ENCODE results near the gene GRAMD1A.

Gene GRAMD1A

DNA sequence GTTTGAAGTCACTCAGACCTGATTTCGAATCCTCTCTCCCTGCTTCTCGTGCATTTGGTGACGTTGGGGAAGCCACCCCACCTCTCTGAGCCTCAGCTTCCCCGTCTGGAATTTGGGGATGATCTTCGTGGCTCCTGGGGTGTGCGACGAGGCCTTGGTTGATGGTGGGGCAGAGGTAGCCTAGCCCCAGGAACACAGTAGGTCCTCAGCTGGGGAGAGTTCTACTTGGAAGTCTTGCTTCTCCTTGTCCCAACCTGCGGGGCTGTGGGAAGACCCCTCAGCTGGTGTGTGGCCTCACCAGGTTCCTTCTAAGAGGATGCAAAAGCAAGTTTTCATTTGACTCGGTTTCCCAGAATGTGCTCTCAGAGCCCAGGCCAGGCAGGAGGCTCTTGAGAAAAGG lies 54.5 kb downstream of the GRAMD1A start:
- Histone ChIP-seq H3K36me3 (ENCODE audit: insufficient read depth, low read depth, low read length) (0 out of 2 replicates have a peak, but pooled peaks cover 2% of the 10 kb centered on the region), H3K4me1 (ENCODE audit: insufficient read depth, low read length) (peaks cover 6% of the 10 kb centered on the region; the same call in 1 of the 2 replicates), H3K27me3 (ENCODE audit: insufficient read depth, low read length) (no peaks in the 10 kb centered on the region), H3K27ac (ENCODE audit: low read length) (no peak overlapping the region), H3K9me3 (ENCODE audit: insufficient read depth, low read depth, low read length) (no peaks in the 10 kb centered on the region), H3K4me3 (ENCODE audit: low read length) (no peak overlapping the region), H3K9ac (ENCODE audit: low read depth, low read length) (no peak overlapping the region)

- H3K4me1 ChIP-seq (ENCODE audit: insufficient read depth, low read length): peaks cover 6% of the 10 kb centered on the region; the same call in 1 of the 2 replicates
- H3K27me3 ChIP-seq (ENCODE audit: insufficient read depth, low read length): no peaks in the 10 kb centered on the region
- H3K27ac ChIP-seq (ENCODE audit: low read length): no peak overlapping the region
- peak overlapping the region; percentile 19; the same call in 1 of the 2 replicates for H3K4me3 ChIP-seq (ENCODE audit: low read length)
- H3K36me3 ChIP-seq (ENCODE audit: insufficient read depth, low read depth, low read length): no peaks in the 10 kb centered on the region
- H3K9me3 ChIP-seq (ENCODE audit: insufficient read depth, low read depth, low read length): no peaks in the 10 kb centered on the region
- peak overlapping the region; percentile 51; the same call in 1 of the 2 replicates for H3K9ac ChIP-seq (ENCODE audit: low read depth, low read length)
These were observed 55.6 kb downstream of the GRAMD1A start for GRCh38 chr19:35055715-35056179.

DNA sequence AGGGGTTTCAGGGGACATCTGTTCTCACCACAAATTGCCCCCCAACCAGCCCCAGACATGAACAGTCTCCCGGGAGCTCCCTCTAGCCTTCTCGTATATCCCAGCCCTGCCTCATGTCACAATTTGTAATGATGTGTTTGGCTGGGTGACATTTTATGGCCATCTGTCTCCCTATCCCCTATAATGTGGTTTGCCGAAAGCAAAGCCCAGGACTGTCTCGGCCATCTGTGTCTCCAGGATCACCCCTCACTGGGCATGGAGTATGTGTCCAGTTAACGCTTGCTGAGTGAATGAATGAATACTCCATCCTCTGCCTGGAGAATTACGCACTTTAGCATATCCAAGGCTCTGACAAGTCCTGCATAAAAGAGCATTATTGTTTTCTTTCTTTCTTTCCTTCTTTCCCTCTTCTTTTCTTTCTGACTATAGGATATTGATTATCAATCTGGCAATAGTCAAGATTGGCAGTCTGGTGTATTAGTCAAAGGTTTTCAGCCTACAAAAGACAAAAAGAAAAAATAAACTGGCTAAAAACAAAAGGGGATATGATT lies 56.5 kb downstream of the GRAMD1A start:
- no peak overlapping the region for H3K27ac ChIP-seq (ENCODE audit: low read length)

DNA sequence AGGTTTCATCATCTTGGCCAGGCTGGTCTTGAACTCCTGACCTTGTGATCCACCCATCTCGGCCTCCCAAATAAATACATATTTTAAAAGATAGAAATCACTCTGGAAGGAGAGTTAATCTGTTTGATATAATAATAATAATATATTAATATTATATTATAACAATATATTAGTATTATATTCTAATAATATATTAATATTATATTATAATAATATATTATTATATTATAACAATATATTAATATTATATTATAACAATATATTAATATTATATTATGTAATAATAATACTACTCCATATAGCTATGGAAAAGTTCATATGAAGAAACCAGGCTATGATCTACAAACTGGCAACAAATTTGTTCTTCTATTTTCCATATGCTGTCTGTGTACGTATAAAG lies 58.2 kb downstream of the GRAMD1A start:
- no peak overlapping the region for H3K9ac ChIP-seq (ENCODE audit: low read depth, low read length)
- H3K36me3 ChIP-seq (ENCODE audit: insufficient read depth, low read depth, low read length): no peaks in the 10 kb centered on the region
- peaks cover 4% of the 10 kb centered on the region; the same call in 1 of the 2 replicates for H3K27me3 ChIP-seq (ENCODE audit: insufficient read depth, low read length)
- H3K27ac ChIP-seq (ENCODE audit: low read length): no peak overlapping the region
- H3K4me1 ChIP-seq (ENCODE audit: insufficient read depth, low read length): peaks cover 6% of the 10 kb centered on the region; the same call in 1 of the 2 replicates
- H3K9me3 ChIP-seq (ENCODE audit: insufficient read depth, low read depth, low read length): no peaks in the 10 kb centered on the region
- no peak overlapping the region for H3K4me3 ChIP-seq (ENCODE audit: low read length)

More for the DNA sequence above, 56.5 kb downstream of the GRAMD1A start:
- Histone ChIP-seq H3K27me3 (ENCODE audit: insufficient read depth, low read length) (no peaks in the 10 kb centered on the region), H3K9me3 (ENCODE audit: insufficient read depth, low read depth, low read length) (no peaks in the 10 kb centered on the region), H3K36me3 (ENCODE audit: insufficient read depth, low read depth, low read length) (no peaks in the 10 kb centered on the region), H3K4me3 (ENCODE audit: low read length) (0 out of 2 replicates have a peak overlapping the region, but pooled peaks have one; percentile 19), H3K9ac (ENCODE audit: low read depth, low read length) (peak overlapping the region; percentile 51; the same call in 1 of the 2 replicates), H3K4me1 (ENCODE audit: insufficient read depth, low read length) (peaks cover 6% of the 10 kb centered on the region; the same call in 1 of the 2 replicates)

DNA sequence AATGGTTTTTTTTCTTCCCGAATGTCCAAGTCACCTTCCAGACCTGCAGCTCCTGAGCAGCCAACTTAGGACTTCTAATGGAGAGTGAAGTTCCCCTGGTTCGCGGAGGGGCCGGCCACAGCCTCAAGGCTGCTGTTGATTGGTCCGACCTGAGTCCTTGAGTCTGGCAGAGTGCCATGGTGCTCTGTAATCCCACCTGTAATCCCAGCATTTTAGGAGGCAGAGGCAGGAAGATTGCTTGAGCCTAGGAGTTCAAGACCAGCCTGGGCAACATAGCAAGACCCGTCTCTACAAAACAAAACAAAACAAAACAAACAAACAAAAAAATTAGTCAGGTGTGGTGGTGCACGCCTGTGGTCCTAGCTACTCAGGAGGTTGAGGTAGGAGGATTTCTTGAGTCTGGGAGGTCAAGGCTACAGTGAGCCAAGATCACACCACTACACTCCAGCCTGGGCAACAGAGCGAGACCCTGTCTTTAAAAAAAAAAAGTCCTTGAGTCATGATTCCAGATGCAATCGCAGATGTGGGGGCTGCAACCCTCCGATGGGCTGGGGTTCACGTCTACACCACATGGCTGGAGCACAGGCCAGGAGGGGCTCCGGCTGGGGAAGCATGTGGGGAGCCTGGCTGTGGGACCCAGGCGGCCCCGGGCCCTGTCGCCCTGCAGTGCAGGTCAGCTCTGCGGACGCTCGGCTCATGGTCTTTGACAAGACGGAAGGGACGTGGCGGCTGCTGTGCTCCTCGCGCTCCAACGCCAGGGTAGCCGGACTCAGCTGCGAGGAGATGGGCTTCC lies 59.1 kb downstream of the GRAMD1A start:
- Histone ChIP-seq H3K4me3 (ENCODE audit: low read length) (no peak overlapping the region), H3K4me1 (ENCODE audit: insufficient read depth, low read length) (peaks cover 6% of the 10 kb centered on the region; the same call in 1 of the 2 replicates), H3K9me3 (ENCODE audit: insufficient read depth, low read depth, low read length) (no peaks in the 10 kb centered on the region), H3K36me3 (ENCODE audit: insufficient read depth, low read depth, low read length) (no peaks in the 10 kb centered on the region), H3K27me3 (ENCODE audit: insufficient read depth, low read length) (peaks cover 9% of the 10 kb centered on the region; the same call in 1 of the 2 replicates), H3K27ac (ENCODE audit: low read length) (no peak overlapping the region), H3K9ac (ENCODE audit: low read depth, low read length) (no peak overlapping the region)

GRCh38 chr19:35059799-35060091 lies 59.6 kb downstream of the GRAMD1A start:
- Histone ChIP-seq H3K27ac (ENCODE audit: low read length) (no peak overlapping the region), H3K9ac (ENCODE audit: low read depth, low read length) (no peak overlapping the region)

GRCh38 chr19:35060160-35060855 lies 60.2 kb downstream of the GRAMD1A start:
- no peak overlapping the region for H3K27ac ChIP-seq (ENCODE audit: low read length)
- H3K36me3 ChIP-seq (ENCODE audit: insufficient read depth, low read depth, low read length): no peaks in the 10 kb centered on the region
- H3K4me1 ChIP-seq (ENCODE audit: insufficient read depth, low read length): peaks cover 6% of the 10 kb centered on the region; the same call in 1 of the 2 replicates
- H3K9ac ChIP-seq (ENCODE audit: low read depth, low read length): no peak overlapping the region
- no peak overlapping the region for H3K4me3 ChIP-seq (ENCODE audit: low read length)
- H3K27me3 ChIP-seq (ENCODE audit: insufficient read depth, low read length): peaks cover 9% of the 10 kb centered on the region; the same call in 1 of the 2 replicates
- H3K9me3 ChIP-seq (ENCODE audit: insufficient read depth, low read depth, low read length): no peaks in the 10 kb centered on the region

More at GRCh38 chr19:35059799-35060091, 59.6 kb downstream of the GRAMD1A start:
- Histone ChIP-seq H3K4me1 (ENCODE audit: insufficient read depth, low read length) (peaks cover 6% of the 10 kb centered on the region; the same call in 1 of the 2 replicates), H3K27me3 (ENCODE audit: insufficient read depth, low read length) (peaks cover 9% of the 10 kb centered on the region; the same call in 1 of the 2 replicates), H3K36me3 (ENCODE audit: insufficient read depth, low read depth, low read length) (no peaks in the 10 kb centered on the region), H3K4me3 (ENCODE audit: low read length) (no peak overlapping the region), H3K9me3 (ENCODE audit: insufficient read depth, low read depth, low read length) (no peaks in the 10 kb centered on the region)

- no peak overlapping the region for H3K4me3 ChIP-seq (ENCODE audit: low read length)
- H3K27ac ChIP-seq (ENCODE audit: low read length): no peak overlapping the region
- H3K4me1 ChIP-seq (ENCODE audit: insufficient read depth, low read length): no peaks in the 10 kb centered on the region; the same call in 1 of the 2 replicates
- no peaks in the 10 kb centered on the region for H3K9me3 ChIP-seq (ENCODE audit: insufficient read depth, low read depth, low read length)
- no peak overlapping the region for H3K9ac ChIP-seq (ENCODE audit: low read depth, low read length)
- peaks cover 9% of the 10 kb centered on the region; the same call in 1 of the 2 replicates for H3K27me3 ChIP-seq (ENCODE audit: insufficient read depth, low read length)
- no peaks in the 10 kb centered on the region for H3K36me3 ChIP-seq (ENCODE audit: insufficient read depth, low read depth, low read length)
These were observed 61.7 kb downstream of the GRAMD1A start for GRCh38 chr19:35061583-35062373.

- Histone ChIP-seq H3K36me3 (ENCODE audit: insufficient read depth, low read depth, low read length) (no peaks in the 10 kb centered on the region), H3K27me3 (ENCODE audit: insufficient read depth, low read length) (peaks cover 9% of the 10 kb centered on the region; the same call in 1 of the 2 replicates), H3K4me1 (ENCODE audit: insufficient read depth, low read length) (no peaks in the 10 kb centered on the region; the same call in 1 of the 2 replicates), H3K9ac (ENCODE audit: low read depth, low read length) (no peak overlapping the region), H3K9me3 (ENCODE audit: insufficient read depth, low read depth, low read length) (no peaks in the 10 kb centered on the region), H3K4me3 (ENCODE audit: low read length) (no peak overlapping the region), H3K27ac (ENCODE audit: low read length) (no peak overlapping the region)
These were observed 62.8 kb downstream of the GRAMD1A start for GRCh38 chr19:35062942-35063341.

- H3K4me3 ChIP-seq (ENCODE audit: low read length): no peak overlapping the region
- peaks cover 9% of the 10 kb centered on the region; the same call in 1 of the 2 replicates for H3K27me3 ChIP-seq (ENCODE audit: insufficient read depth, low read length)
- H3K9ac ChIP-seq (ENCODE audit: low read depth, low read length): no peak overlapping the region
- H3K9me3 ChIP-seq (ENCODE audit: insufficient read depth, low read depth, low read length): no peaks in the 10 kb centered on the region
- H3K27ac ChIP-seq (ENCODE audit: low read length): no peak overlapping the region
- H3K36me3 ChIP-seq (ENCODE audit: insufficient read depth, low read depth, low read length): no peaks in the 10 kb centered on the region
- peaks cover 10% of the 10 kb centered on the region; the same call in 1 of the 2 replicates for H3K4me1 ChIP-seq (ENCODE audit: insufficient read depth, low read length)
These were observed 64.1 kb downstream of the GRAMD1A start for GRCh38 chr19:35063940-35064818.

Measured in iPS-20b (cell line).